Adrenal gland (tissue), 5 donors: ENCODE data around the gene LRRIQ4.

Source experiments
- CTCF ChIP-seq, 6 experiments: fragments of 450-650 bp in 4 of 6; fragments of 200-600 bp in 2 of 6; sonication (generic) in 1 of 6; IDR thresholded peaks; 1 replicate in 5 of 6; 2 replicates in 1 of 6; pipeline versions ENCODE4 v1.5.1 to v1.8.0; 2016 to 2021; ENCODE audit warnings: antibody characterized with exemption in 6 of 6, mild to moderate bottlenecking in 2 of 6, moderate library complexity in 1 of 6
- POLR2A ChIP-seq, 2 donors: fragments of 450-650 bp; IDR thresholded peaks; one replicate each; pipeline ENCODE4 v1.6.1; 2017; ENCODE audit warnings: antibody characterized with exemption in 2 of 2, mild to moderate bottlenecking in 2 of 2, moderate library complexity in 1 of 2
- donor health status: DM: no; HTN: no; CAD: no.

- no peak for TF ChIP-seq CTCF (IDR thresholded peaks at IDR 0.05)
- no peak for TF ChIP-seq POLR2A (IDR thresholded peaks at IDR 0.05)
These were observed 24.9 kb upstream of the LRRIQ4 start for GRCh38 chr3:169787791-169788190.
